IPS-15b (cell line): Measurements from ENCODE around the gene TRAPPC12.
"Not testable (repeated sequence)": the region's sequence is repeated elsewhere in the genome, so short reads cannot be mapped to it uniquely, and the experiment has no call there.

ENCODE experiments used
- H3K27me3 ChIP-seq: one replicate; pipeline ENCODE4 v1.6.1; 2013; ENCODE audit warnings: low read length; ENCODE audit not compliant: control insufficient read depth, insufficient read depth
- H3K36me3 ChIP-seq: one replicate; pipeline ENCODE4 v1.6.1; 2013; ENCODE audit warnings: low read length; ENCODE audit not compliant: control insufficient read depth, insufficient read depth
- H3K4me1 ChIP-seq: one replicate; pipeline ENCODE4 v1.6.1; 2013; ENCODE audit warnings: mild to moderate bottlenecking, low read length; ENCODE audit not compliant: control insufficient read depth, insufficient read depth
- H3K4me3 ChIP-seq: one replicate; pipeline ENCODE4 v1.5.1; 2013; ENCODE audit warnings: low read depth, low read length
- H3K9ac ChIP-seq: one replicate; pipeline ENCODE4 v1.6.1; 2013; ENCODE audit warnings: low read depth, mild to moderate bottlenecking, low read length
- H3K9me3 ChIP-seq: one replicate; pipeline ENCODE4 v1.6.1; 2013; ENCODE audit warnings: mild to moderate bottlenecking, low read length; ENCODE audit not compliant: control insufficient read depth, insufficient read depth

Gene TRAPPC12

DNA sequence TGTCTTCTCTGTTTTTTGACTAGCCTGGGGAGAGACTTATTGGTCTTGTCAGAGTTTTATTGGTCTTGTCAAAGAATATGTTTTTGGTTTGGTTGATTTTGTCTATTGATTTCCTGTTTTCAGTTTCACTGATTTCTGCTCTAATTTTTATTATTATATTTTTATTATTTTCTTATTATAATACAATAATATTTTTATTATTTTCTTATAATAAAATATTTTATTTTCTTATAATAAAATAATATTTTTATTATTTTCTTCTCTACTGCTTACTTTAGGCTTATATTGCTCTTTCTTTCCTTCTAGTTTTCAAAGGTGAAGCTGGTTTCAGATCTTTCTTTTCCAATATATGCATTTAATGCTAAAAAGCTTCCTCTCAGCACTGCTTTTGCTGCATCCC is 62.0 kb downstream of the TRAPPC12 start:
- Histone ChIP-seq H3K4me1 (no peaks in the 10 kb centered on the region), H3K36me3 (peaks cover 4% of the 10 kb centered on the region), H3K27me3 (no peaks in the 10 kb centered on the region), H3K9me3 (no peaks in the 10 kb centered on the region), H3K4me3 (no peak overlapping the region), H3K9ac (no peak overlapping the region)

DNA sequence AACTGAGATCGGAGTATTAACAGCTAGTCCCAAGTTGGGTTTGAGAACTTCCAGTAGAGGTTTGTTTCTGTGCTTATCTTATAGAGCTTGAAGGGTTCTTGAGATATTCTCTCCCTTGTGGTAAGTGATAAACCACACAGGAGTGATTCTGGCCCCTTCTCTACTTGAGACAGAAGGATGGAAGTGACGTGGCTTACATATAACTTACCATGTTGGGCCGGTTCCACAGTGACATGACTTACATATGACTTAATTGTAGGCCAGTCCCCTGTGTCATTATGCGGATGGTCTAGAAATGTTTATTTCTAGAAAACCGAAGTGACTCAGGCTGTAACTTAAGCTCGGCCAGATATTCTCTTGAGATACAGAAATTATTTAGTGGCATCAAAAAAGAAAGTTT is 62.7 kb downstream of the TRAPPC12 start:
- Histone ChIP-seq H3K4me3 (no peak overlapping the region), H3K9me3 (no peaks in the 10 kb centered on the region), H3K36me3 (peaks cover 4% of the 10 kb centered on the region), H3K9ac (no peak overlapping the region), H3K4me1 (no peaks in the 10 kb centered on the region), H3K27me3 (no peaks in the 10 kb centered on the region)

DNA sequence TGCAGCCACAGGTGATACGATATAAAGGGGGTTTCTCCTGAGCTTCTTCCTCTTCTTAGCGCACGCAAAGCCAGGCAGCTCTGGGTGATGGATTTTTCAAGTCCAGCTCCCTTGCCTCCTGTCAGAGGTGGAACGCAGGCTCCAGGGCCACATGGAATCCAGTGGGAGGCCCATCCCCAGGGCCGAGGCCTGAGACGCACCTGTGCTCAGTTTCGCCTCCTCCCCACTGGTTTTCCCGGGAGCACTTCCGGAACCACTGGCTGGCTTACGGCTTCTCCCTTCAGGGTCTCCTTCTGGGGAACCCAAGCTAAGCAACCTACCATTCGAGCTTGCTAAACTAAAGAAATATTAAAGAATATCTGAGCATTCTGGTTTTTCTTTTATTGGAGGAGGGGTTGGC is 63.6 kb downstream of the TRAPPC12 start:
- no peak overlapping the region for H3K9ac ChIP-seq
- H3K9me3 ChIP-seq: no peaks in the 10 kb centered on the region
- no peaks in the 10 kb centered on the region for H3K27me3 ChIP-seq
- no peak overlapping the region for H3K4me3 ChIP-seq
- H3K36me3 ChIP-seq: peaks cover 4% of the 10 kb centered on the region
- peaks cover 1% of the 10 kb centered on the region for H3K4me1 ChIP-seq

GRCh38 chr2:3443506-3444084 is 64.1 kb downstream of the TRAPPC12 start:
- Histone ChIP-seq H3K9ac (no peak overlapping the region), H3K4me3 (no peak overlapping the region), H3K27me3 (no peaks in the 10 kb centered on the region), H3K9me3 (no peaks in the 10 kb centered on the region), H3K36me3 (peaks cover 4% of the 10 kb centered on the region), H3K4me1 (peaks cover 4% of the 10 kb centered on the region)

- peaks cover 11% of the 10 kb centered on the region for H3K36me3 ChIP-seq
- no peak overlapping the region for H3K4me3 ChIP-seq
- H3K27me3 ChIP-seq: no peaks in the 10 kb centered on the region
- peaks cover 4% of the 10 kb centered on the region for H3K4me1 ChIP-seq
- H3K9ac ChIP-seq: no peak overlapping the region
- no peaks in the 10 kb centered on the region for H3K9me3 ChIP-seq
Observed at GRCh38 chr2:3445891-3446290, 66.4 kb downstream of the TRAPPC12 start.

DNA sequence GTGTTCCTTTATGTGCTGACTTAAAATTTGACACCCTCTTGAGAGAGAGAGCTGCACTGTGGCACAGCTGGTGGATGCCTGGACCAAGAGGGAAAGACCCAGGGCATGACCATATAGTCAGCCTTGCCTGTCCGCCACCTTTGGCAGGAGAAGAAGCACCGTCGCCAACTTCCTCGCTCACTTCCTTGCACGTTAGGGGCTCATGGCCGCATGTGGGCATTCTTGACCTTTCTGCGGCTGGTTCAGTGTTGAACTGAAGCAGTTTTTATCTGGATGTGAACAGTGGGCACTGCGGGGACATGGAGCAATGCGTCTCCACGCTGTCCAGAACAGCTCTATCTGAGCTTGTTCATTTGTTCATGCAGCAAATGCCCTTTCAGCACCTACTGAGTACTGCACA is 66.9 kb downstream of the TRAPPC12 start:
- Histone ChIP-seq H3K9ac (no peak overlapping the region), H3K4me1 (peaks cover 4% of the 10 kb centered on the region), H3K27me3 (no peaks in the 10 kb centered on the region), H3K36me3 (peaks cover 11% of the 10 kb centered on the region), H3K9me3 (no peaks in the 10 kb centered on the region), H3K4me3 (no peak overlapping the region)

GRCh38 chr2:3447186-3447585 is 67.7 kb downstream of the TRAPPC12 start:
- not testable (repeated sequence) for H3K4me3 ChIP-seq, H3K9me3 ChIP-seq, H3K27me3 ChIP-seq, H3K4me1 ChIP-seq, H3K9ac ChIP-seq
- peaks cover 11% of the 10 kb centered on the region for H3K36me3 ChIP-seq

- H3K36me3 ChIP-seq: peaks cover 11% of the 10 kb centered on the region
- peaks cover 4% of the 10 kb centered on the region for H3K4me1 ChIP-seq
- H3K4me3 ChIP-seq: no peak overlapping the region
- H3K9me3 ChIP-seq: no peaks in the 10 kb centered on the region
- H3K9ac ChIP-seq: no peak overlapping the region
- no peaks in the 10 kb centered on the region for H3K27me3 ChIP-seq
Observed at GRCh38 chr2:3447789-3448317, 68.4 kb downstream of the TRAPPC12 start.

DNA sequence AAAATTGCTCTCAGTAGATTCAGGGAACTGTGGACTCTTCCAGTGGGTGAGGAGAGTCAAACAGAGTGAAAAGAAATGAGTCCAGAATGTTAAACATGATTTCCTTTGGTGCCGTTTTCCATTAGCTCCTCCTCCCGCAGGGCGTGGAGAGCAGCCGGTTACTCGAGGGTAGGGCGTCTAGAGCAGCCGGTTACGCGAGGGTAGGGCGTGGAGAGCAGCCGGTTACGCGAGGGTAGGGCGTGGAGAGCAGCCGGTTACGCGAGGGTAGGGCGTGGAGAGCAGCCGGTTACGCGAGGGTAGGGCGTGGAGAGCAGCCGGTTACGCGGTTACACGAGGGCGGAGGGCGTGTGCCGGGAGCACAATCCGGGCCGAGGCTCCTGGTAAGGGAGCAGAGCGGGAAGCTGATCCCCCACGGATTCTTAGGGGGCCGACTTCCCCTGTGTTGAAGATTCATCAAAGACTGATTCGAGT is 69.0 kb downstream of the TRAPPC12 start:
- peaks cover 11% of the 10 kb centered on the region for H3K36me3 ChIP-seq
- H3K9ac ChIP-seq, H3K27me3 ChIP-seq, H3K4me3 ChIP-seq, H3K9me3 ChIP-seq, H3K4me1 ChIP-seq: not testable (repeated sequence)

DNA sequence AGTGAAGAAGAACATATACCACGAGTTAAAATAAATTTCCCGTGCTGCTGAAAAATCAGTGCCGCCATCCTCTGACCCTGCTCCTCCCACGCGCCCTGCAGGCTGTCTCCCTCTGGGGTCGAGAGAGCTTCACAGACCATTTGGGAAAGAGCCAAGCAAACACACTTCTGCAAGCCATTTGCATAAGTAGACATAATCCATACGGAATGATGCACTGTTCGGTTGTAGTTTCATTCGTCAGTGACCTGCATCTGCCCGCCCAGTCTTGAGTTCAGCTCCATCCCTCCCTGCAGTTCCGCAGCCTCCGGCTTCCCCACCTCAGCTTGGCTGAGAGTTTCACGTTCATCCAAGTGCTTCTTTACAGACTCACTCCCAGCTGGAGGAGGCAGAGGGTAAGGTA is 69.6 kb downstream of the TRAPPC12 start:
- H3K4me1 ChIP-seq: peaks cover 4% of the 10 kb centered on the region
- H3K4me3 ChIP-seq: no peak overlapping the region
- H3K27me3 ChIP-seq: no peaks in the 10 kb centered on the region
- no peak overlapping the region for H3K9ac ChIP-seq
- no peaks in the 10 kb centered on the region for H3K9me3 ChIP-seq
- H3K36me3 ChIP-seq: peaks cover 8% of the 10 kb centered on the region

DNA sequence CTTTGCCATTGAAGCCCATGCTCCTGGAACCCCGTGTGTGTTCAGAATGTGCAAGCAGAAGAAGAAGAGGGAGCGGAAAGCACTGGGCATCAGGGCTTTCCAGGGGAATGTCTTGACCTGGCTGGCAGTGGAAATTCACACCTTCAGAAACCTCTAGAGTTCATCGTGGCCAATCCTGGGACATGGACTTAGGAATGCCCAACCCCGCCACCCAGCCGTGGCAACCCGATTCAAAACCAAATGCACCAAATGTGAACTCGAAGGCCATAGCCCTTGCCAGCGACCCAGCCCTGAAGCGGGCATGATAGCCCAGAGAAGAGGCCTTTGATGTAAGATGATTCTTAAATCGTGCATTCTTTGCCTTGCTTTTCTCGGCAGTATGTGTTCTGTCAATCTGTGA is 70.4 kb downstream of the TRAPPC12 start:
- Histone ChIP-seq H3K9me3 (no peaks in the 10 kb centered on the region), H3K36me3 (peaks cover 7% of the 10 kb centered on the region), H3K9ac (no peak overlapping the region), H3K27me3 (no peaks in the 10 kb centered on the region), H3K4me3 (no peak overlapping the region), H3K4me1 (peaks cover 4% of the 10 kb centered on the region)

- Histone ChIP-seq H3K9me3 (no peaks in the 10 kb centered on the region), H3K4me1 (peaks cover 4% of the 10 kb centered on the region), H3K27me3 (no peaks in the 10 kb centered on the region), H3K4me3 (no peak overlapping the region), H3K36me3 (peaks cover 7% of the 10 kb centered on the region), H3K9ac (no peak overlapping the region)
Observed at GRCh38 chr2:3450385-3451010, 71.0 kb downstream of the TRAPPC12 start.
